ENCODE results near the gene IL25. TPM values are rescaled to one million over a fixed set of nuclear protein-coding genes. Genes with fewer than 3 reads are reported as not detected.

IL25 gene
- total and polyA plus RNA-seq, 2 of the 8 experiments (the other 6 are each of a cell fraction or from before 2014, with no cell fraction given) = not detected

DNA sequence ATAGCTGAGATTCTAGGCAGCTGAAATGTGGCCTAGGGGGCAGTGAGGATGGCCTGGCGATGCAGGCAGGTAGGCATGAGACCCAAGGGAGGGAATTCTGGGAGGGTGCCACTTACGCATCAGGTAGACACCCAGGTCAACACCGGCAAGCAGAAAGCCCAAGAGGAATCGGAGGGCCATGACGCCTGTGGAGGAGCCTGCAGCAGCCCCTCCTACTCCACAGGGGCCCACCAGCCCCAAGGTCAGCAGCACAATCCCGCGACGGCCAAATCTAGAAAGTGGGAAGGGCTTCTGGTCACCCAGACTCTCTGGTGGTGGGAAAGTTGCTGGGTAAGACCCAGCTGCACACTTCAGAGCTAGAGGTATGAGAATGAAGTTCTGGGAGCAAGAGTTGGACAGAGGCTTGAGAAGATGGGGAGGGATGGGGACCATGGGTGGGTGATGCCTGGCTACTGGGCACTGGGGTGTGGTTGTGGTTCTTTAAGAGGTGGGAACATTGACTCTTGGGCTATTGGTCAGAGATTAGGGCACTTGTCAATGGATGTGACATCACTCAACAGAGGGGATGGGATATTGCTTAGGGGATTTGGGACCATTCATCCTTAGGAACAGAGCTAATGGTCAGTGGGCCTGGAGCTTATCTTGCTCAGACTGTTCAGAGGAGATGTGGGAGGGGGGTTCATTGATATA is 23.3 kb upstream of the IL25 start:
- POLR2A ChIA-PET (ENCODE audit: partially characterized antibody) = interaction anchor here (6.4 kb wide), 1 partner anchor 14 kb away, joined by 73 read pairs; the partner anchor contains the start of gene EFS
- H3K79me1 ChIP-seq (ENCODE audit: low read depth, low read length) = no peaks in the 10 kb centered on the region
- no peaks in the 10 kb centered on the region for H3K36me3 ChIP-seq (ENCODE audit: control insufficient read depth in 2 of 4, insufficient read depth in 4 of 4, low read length in 3 of 4)
- H3K4me1 ChIP-seq (replicated peaks in 1 of 4; ENCODE audit: control insufficient read depth in 3 of 4, insufficient read depth in 4 of 4, low read length in 3 of 4) = peaks cover 1 to 7% (median 2%) of the 10 kb centered on the region in 4 experiments
- no peak overlapping the region for H2BK5ac ChIP-seq (ENCODE audit: low read depth, low read length)
- H3K9ac ChIP-seq (replicated peaks in 1 of 4; ENCODE audit: extremely low read depth in 1 of 4, low read depth in 3 of 4, low read length in 3 of 4) = no peak overlapping the region
- H2AFZ ChIP-seq (ENCODE audit: low read length) = no peak overlapping the region
- no peak overlapping the region for H2AK5ac ChIP-seq (ENCODE audit: low read depth, low read length)
- no peak for FAIRE-seq
- H3K27ac ChIP-seq (ENCODE audit: low read depth, low read length) = no peak overlapping the region
- WGBS, 2 experiments (ENCODE audit: extremely low coverage in 1 of 2, insufficient coverage in 1 of 2, insufficient read length in 1 of 2, insufficient replicate concordance in 2 of 2, low coverage in 1 of 2, low lambda C conversion rate in 2 of 2, missing lambda C conversion rate in 1 of 2) = 74% methylated on average over 8 of the region's 8 CpGs; no CpG with 5 or more reads in 1 of the 2 experiments
- no peak overlapping the region for H2BK120ac ChIP-seq (replicated peaks; ENCODE audit: low read depth, low read length)
- no peaks in the 10 kb centered on the region for H3K9me3 ChIP-seq (ENCODE audit: insufficient read depth in 2 of 2, low read depth in 1 of 2, low read length in 1 of 2)
- CTCF ChIA-PET (ENCODE audit: partially characterized antibody) = interaction anchor here (1.0 to 5.9 kb wide), 6 partner anchors 10 to 55 kb away, joined by 3 to 69 read pairs (median 3); no protein-coding TSS in a partner anchor
- H3K23ac ChIP-seq (ENCODE audit: insufficient read length) = no peak overlapping the region
- peaks cover 0 to 12% (median 9%) of the 10 kb centered on the region in 4 experiments; a peak in 6 of 7 replicates for H3K27me3 ChIP-seq (replicated peaks in 1 of 4; ENCODE audit: control insufficient read depth in 3 of 4, extremely low read depth in 1 of 4, insufficient read depth in 3 of 4, low read length in 3 of 4)
- H2BK20ac ChIP-seq (ENCODE audit: low read length) = no peak overlapping the region
- peaks cover 10% of the 10 kb centered on the region for H3K23me2 ChIP-seq (ENCODE audit: low read depth, low read length)
- H3K14ac ChIP-seq (ENCODE audit: insufficient read length) = no peak overlapping the region
- H4K91ac ChIP-seq (replicated peaks; ENCODE audit: insufficient read length, low read length) = no peak overlapping the region
- no peak overlapping the region for H2BK15ac ChIP-seq (ENCODE audit: low read length)
- DNase-seq (ENCODE audit: low read depth in 1 of 2, low spot score in 2 of 2) = no peak
- H3K79me2 ChIP-seq (ENCODE audit: control insufficient read depth in 1 of 2, insufficient read depth in 2 of 2, low read length in 2 of 2) = no peaks in the 10 kb centered on the region
- no peak overlapping the region for H3K56ac ChIP-seq (replicated peaks; ENCODE audit: insufficient read length, low read depth, low read length)
- no peak overlapping the region for H3K4ac ChIP-seq (replicated peaks; ENCODE audit: insufficient read length, low read depth, low read length)
- H2BK12ac ChIP-seq (ENCODE audit: low read depth, low read length) = no peak overlapping the region
- no peak overlapping the region for H3K18ac ChIP-seq (ENCODE audit: extremely low read depth, low read length)
- no peak overlapping the region for H3K4me3 ChIP-seq (ENCODE audit: extremely low read depth in 1 of 4, insufficient read depth in 2 of 4, low read depth in 3 of 4, low read length in 4 of 4)
- H4K5ac ChIP-seq (ENCODE audit: insufficient read length, low read depth, low read length) = no peak overlapping the region
- no peak overlapping the region; the same call in 1 of the 2 replicates for H4K8ac ChIP-seq (ENCODE audit: extremely low read depth, insufficient read depth, low read length)
- no peak overlapping the region for H3K4me2 ChIP-seq (ENCODE audit: insufficient read depth in 1 of 2, low read depth in 2 of 2, low read length in 2 of 2)
- H4K20me1 ChIP-seq (replicated peaks in 1 of 2; ENCODE audit: control insufficient read depth in 1 of 2, insufficient read depth in 2 of 2, low read length in 2 of 2) = peaks cover 0 to 3% of the 10 kb centered on the region in 2 experiments
- no peak for TF ChIP-seq KDM4A (IDR thresholded peaks at IDR 0.05; ENCODE audit: low read depth, low read length, severe bottlenecking)
- TF ChIP-seq GABPA (IDR thresholded peaks at IDR 0.05; ENCODE audit: borderline replicate concordance, insufficient read depth, low read length) = no peak
- TF ChIP-seq, protein P1, sequence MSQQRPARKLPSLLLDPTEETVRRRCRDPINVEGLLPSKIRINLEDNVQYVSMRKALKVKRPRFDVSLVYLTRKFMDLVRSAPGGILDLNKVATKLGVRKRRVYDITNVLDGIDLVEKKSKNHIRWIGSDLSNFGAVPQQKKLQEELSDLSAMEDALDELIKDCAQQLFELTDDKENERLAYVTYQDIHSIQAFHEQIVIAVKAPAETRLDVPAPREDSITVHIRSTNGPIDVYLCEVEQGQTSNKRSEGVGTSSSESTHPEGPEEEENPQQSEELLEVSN (IDR thresholded peaks at IDR 0.05) = no peak
- no peak for TF ChIP-seq NANOG (IDR thresholded peaks at IDR 0.05; ENCODE audit: insufficient read depth, low read depth, low read length, poor library complexity, severe bottlenecking)
- no peak for TF ChIP-seq JUND (IDR thresholded peaks at IDR 0.05; ENCODE audit: low read length)
- TF ChIP-seq SAP30 (IDR thresholded peaks at IDR 0.05; ENCODE audit: insufficient read depth, insufficient replicate concordance, low read length) = no peak
- TF ChIP-seq, protein P2, sequence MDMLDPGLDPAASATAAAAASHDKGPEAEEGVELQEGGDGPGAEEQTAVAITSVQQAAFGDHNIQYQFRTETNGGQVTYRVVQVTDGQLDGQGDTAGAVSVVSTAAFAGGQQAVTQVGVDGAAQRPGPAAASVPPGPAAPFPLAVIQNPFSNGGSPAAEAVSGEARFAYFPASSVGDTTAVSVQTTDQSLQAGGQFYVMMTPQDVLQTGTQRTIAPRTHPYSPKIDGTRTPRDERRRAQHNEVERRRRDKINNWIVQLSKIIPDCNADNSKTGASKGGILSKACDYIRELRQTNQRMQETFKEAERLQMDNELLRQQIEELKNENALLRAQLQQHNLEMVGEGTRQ (IDR thresholded peaks at IDR 0.05; ENCODE audit: low read length) = no peak
- TF ChIP-seq CBX5 (IDR thresholded peaks at IDR 0.05; ENCODE audit: low read depth, low read length) = no peak
- TF ChIP-seq BRCA1 (IDR thresholded peaks at IDR 0.05; ENCODE audit: low read depth, low read length) = no peak
- TF ChIP-seq ZNF274 (IDR thresholded peaks at IDR 0.05; ENCODE audit: borderline replicate concordance, extremely low read depth, low read length) = no peak

Data from H1 (cell line).